Measurements from ENCODE around the gene MPRIP.

MPRIP gene

GRCh38 chr17:17200311-17200710, 158.1 kb downstream of the MPRIP start:
- DNase-seq: no peak

- DNase-seq: no peak
Measured at GRCh38 chr17:17200831-17201230, 158.6 kb downstream of the MPRIP start.

- DNase-seq: no peak
Measured at GRCh38 chr17:17201271-17201670, 159.0 kb downstream of the MPRIP start.

- no peak for DNase-seq
Measured at GRCh38 chr17:17201907-17202306, 159.7 kb downstream of the MPRIP start.

- DNase-seq: no peak
Measured at GRCh38 chr17:17203173-17203730, 161.0 kb downstream of the MPRIP start.

- no peak for DNase-seq
Measured at GRCh38 chr17:17204041-17204591, 161.9 kb downstream of the MPRIP start.

- DNase-seq: peak; percentile 21
Measured at GRCh38 chr17:17204635-17205231, 162.5 kb downstream of the MPRIP start.

GRCh38 chr17:17205368-17206123, 163.3 kb downstream of the MPRIP start:
- peak; percentile 69 for DNase-seq

- peak; percentile 86 for DNase-seq
Measured at GRCh38 chr17:17206124-17206912, 164.1 kb downstream of the MPRIP start, which contains the start of gene PLD6. Gene PLD6, minus strand, starts transcription at chr17:17206333. Its CDS starts 47 bp downstream, at chr17:17206286.

- no peak for DNase-seq
Measured at GRCh38 chr17:17206913-17207335, 164.7 kb downstream of the MPRIP start.

GRCh38 chr17:17207998-17208397, 165.7 kb downstream of the MPRIP start:
- DNase-seq: no peak

- no peak for DNase-seq
Measured at GRCh38 chr17:17213775-17214174, 171.5 kb downstream of the MPRIP start.

- no peak for DNase-seq
Measured at GRCh38 chr17:17214646-17215436, 172.6 kb downstream of the MPRIP start.

- DNase-seq: no peak
Measured at GRCh38 chr17:17215575-17215974, 173.3 kb downstream of the MPRIP start.

- no peak for DNase-seq
Measured at GRCh38 chr17:17216236-17216635, 174.0 kb downstream of the MPRIP start.

- no peak for DNase-seq
Measured at GRCh38 chr17:17216776-17217175, 174.5 kb downstream of the MPRIP start.

- no peak for DNase-seq
Measured at GRCh38 chr17:17217995-17218394, 175.7 kb downstream of the MPRIP start.

- no peak for DNase-seq
Measured at GRCh38 chr17:17220529-17220928, 178.3 kb downstream of the MPRIP start.

- no peak for DNase-seq
Measured at GRCh38 chr17:17221329-17221728, 179.1 kb downstream of the MPRIP start.

GRCh38 chr17:17223736-17224135, 181.5 kb downstream of the MPRIP start:
- no peak for DNase-seq

GRCh38 chr17:17224137-17224536, 181.9 kb downstream of the MPRIP start:
- DNase-seq: no peak

- DNase-seq: no peak
Measured at GRCh38 chr17:17225901-17226300, 183.6 kb downstream of the MPRIP start.
